Measurements from ENCODE around the gene LIPI.
"Not testable (repeated sequence)": the region's sequence is repeated elsewhere in the genome, so short reads cannot be mapped to it uniquely, and the experiment has no call there.

DNA sequence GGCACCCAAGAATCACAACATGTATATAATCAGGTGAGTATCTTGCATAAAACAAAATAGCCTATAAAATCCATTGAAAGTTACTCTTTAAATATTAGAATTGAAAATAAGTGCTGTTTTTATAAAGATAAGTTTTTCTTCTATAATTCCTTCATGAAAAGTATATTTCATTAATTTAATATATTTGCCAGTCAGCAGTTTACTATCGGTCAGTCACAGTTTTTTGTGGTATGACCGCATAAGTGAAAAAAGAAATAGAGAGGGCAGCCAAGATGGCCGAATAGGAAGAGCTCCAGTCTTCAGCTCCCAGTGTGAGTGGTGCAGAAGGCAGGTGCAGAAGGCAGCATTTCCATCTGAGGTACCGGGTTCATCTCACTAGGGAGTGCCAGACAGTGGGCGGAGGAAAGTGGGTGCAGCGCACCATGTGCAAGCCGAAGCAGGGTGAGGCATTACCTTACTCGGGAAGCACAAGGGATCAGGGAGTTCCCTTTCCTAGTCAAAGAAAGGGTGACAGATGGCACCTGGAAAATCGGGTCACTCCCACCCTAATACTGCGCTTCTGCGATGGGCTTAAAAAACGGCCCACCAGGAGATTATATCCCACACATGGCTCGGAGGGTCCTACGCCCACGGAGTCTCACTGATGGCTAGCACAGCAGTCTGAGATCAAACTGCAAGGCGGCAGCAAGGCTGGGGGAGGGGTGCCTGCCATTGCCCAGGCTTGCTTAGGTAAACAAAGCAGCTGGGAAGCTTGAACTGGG lies 44.1 kb downstream of the LIPI start:
- TF ChIP-seq, protein P1, sequence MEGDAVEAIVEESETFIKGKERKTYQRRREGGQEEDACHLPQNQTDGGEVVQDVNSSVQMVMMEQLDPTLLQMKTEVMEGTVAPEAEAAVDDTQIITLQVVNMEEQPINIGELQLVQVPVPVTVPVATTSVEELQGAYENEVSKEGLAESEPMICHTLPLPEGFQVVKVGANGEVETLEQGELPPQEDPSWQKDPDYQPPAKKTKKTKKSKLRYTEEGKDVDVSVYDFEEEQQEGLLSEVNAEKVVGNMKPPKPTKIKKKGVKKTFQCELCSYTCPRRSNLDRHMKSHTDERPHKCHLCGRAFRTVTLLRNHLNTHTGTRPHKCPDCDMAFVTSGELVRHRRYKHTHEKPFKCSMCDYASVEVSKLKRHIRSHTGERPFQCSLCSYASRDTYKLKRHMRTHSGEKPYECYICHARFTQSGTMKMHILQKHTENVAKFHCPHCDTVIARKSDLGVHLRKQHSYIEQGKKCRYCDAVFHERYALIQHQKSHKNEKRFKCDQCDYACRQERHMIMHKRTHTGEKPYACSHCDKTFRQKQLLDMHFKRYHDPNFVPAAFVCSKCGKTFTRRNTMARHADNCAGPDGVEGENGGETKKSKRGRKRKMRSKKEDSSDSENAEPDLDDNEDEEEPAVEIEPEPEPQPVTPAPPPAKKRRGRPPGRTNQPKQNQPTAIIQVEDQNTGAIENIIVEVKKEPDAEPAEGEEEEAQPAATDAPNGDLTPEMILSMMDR (conservative IDR thresholded peaks at IDR 0.05 in 1 of 2, IDR thresholded peaks at IDR 0.05 in 1 of 2; ENCODE audit: low read depth in 1 of 2, low read length in 2 of 2): not testable (repeated sequence)
- not testable (repeated sequence) for TF ChIP-seq EZH2 (IDR thresholded peaks at IDR 0.05; ENCODE audit: low read length, missing control alignments)

All from fibroblast of lung (primary cell).